Measurements from ENCODE around the gene LSAMP.

LSAMP gene

GRCh38 chr3:116445311-116445841 lies at the start of gene LSAMP:
LSAMP (minus strand) TSS chr3:116445487.
- peak; percentile 78 for DNase-seq (ENCODE audit: low read depth, low spot score)

GRCh38 chr3:116492379-116492778 lies 47.1 kb upstream of the LSAMP start:
- DNase-seq (ENCODE audit: low read depth, low spot score), result no peak

GRCh38 chr3:116483135-116483534 lies 37.8 kb upstream of the LSAMP start:
- no peak for DNase-seq (ENCODE audit: low read depth, low spot score)

- no peak for DNase-seq (ENCODE audit: low read depth, low spot score)
Observed at GRCh38 chr3:116476691-116477090, 31.4 kb upstream of the LSAMP start.

GRCh38 chr3:116474801-116475200 lies 29.5 kb upstream of the LSAMP start:
- DNase-seq (ENCODE audit: low read depth, low spot score), result peak; percentile 51

GRCh38 chr3:116474032-116474780 lies 28.9 kb upstream of the LSAMP start:
- DNase-seq (ENCODE audit: low read depth, low spot score), result peak; percentile 4

- peak; percentile 41 for DNase-seq (ENCODE audit: low read depth, low spot score)
Observed at GRCh38 chr3:116473602-116474001, 28.3 kb upstream of the LSAMP start.

- no peak for DNase-seq (ENCODE audit: low read depth, low spot score)
Observed at GRCh38 chr3:116470605-116471197, 25.4 kb upstream of the LSAMP start.

GRCh38 chr3:116469546-116469945 lies 24.3 kb upstream of the LSAMP start:
- DNase-seq (ENCODE audit: low read depth, low spot score), result no peak

GRCh38 chr3:116464276-116464798 lies 19.1 kb upstream of the LSAMP start:
- DNase-seq (ENCODE audit: low read depth, low spot score), result no peak

- peak; percentile 44 for DNase-seq (ENCODE audit: low read depth, low spot score)
Observed at GRCh38 chr3:116453666-116454346, 8.5 kb upstream of the LSAMP start.

- DNase-seq (ENCODE audit: low read depth, low spot score), result no peak
Observed at GRCh38 chr3:116449546-116450350, 4.5 kb upstream of the LSAMP start.

- peak; percentile 8 for DNase-seq (ENCODE audit: low read depth, low spot score)
Observed at GRCh38 chr3:116445990-116446389, 703 bp upstream of the LSAMP start.

- peak; percentile 64 for DNase-seq (ENCODE audit: low read depth, low spot score)
Observed at GRCh38 chr3:116444819-116445310, 422 bp downstream of the LSAMP start.

- peak; percentile 38 for DNase-seq (ENCODE audit: low read depth, low spot score)
Observed at GRCh38 chr3:116444115-116444747, 1.1 kb downstream of the LSAMP start.

- peak; percentile 42 for DNase-seq (ENCODE audit: low read depth, low spot score)
Observed at GRCh38 chr3:116443191-116443661, 2.1 kb downstream of the LSAMP start.

GRCh38 chr3:116442331-116443021 lies 2.8 kb downstream of the LSAMP start:
- DNase-seq (ENCODE audit: low read depth, low spot score), result peak; percentile 11

- DNase-seq (ENCODE audit: low read depth, low spot score), result peak; percentile 56
Observed at GRCh38 chr3:116441652-116442051, 3.6 kb downstream of the LSAMP start.

- DNase-seq (ENCODE audit: low read depth, low spot score), result peak; percentile 88
Observed at GRCh38 chr3:116440196-116440595, 5.1 kb downstream of the LSAMP start.

GRCh38 chr3:116433552-116433951 lies 11.7 kb downstream of the LSAMP start:
- no peak for DNase-seq (ENCODE audit: low read depth, low spot score)

All from astrocyte of the hippocampus (primary cell).